Fibroblast of skin of right quadriceps (primary cell): ENCODE results near the gene RPL13A.
"Not testable (repeated sequence)": the region's sequence is repeated elsewhere in the genome, so short reads cannot be mapped to it uniquely, and the experiment has no call there.

Source experiments
- DNase-seq: peaks from one replicate; pipeline ENCODE4 v3.0.0-alpha.2; 2013

RPL13A gene

DNA sequence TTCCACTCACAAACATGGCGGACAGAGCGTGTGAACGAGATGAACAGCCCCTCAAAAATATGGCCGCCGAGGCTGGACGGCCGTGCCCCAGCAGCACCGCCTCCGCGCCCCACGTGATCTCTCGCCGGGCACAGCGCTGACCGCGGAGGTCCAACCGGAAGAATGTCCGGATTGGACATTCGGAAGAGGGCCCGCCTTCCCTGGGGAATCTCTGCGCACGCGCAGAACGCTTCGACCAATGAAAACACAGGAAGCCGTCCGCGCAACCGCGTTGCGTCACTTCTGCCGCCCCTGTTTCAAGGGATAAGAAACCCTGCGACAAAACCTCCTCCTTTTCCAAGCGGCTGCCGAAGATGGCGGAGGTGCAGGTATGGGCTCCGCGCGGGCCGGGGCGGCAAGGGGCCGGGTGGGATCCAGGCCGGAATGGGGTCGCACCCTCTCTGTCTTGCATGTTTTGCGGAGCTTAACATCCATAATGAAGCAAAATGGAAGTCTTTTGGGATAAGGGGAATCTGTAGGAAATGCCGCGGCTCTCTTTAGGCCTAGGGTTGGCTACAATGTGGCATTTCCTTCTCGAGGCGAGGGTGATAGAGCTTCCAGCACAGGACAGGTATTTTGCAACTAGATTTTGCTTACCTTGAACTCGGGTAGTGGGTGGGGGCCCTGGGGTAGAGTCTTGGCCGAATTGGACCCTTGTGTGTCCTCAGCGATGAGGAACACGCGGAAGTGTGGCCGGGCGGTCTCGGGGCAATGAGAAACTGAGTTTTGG lies at the start of gene RPL13A:
RPL13A (plus strand) TSS at position 332 of the 769 bp plus-strand sequence; CDS start at position 354, 22 bp downstream.
- peak; percentile 99 for DNase-seq

DNA sequence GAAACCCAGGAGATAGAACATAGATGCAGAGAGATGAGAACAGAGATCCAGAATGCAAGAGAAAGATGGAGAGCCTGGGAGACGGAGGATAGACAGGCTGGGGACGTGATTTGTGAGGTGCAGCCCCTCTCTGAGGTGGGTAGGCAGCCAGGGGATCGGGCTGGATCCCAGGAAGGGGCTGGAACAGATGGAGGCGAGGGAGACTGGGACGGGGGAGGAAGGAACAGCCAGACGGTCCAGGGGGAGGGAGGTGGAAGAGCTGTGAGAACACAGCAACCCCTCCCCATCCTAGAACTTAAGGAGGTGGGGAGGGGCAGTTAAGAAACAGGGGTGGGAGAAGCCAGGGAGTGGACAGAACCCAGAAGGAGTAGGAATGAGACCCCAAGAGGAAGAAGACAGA lies 49.1 kb upstream of the RPL13A start:
- DNase-seq = no peak

- no peak for DNase-seq
Observed at GRCh38 chr19:49439836-49440235, 47.6 kb upstream of the RPL13A start.

- DNase-seq = no peak
Observed at GRCh38 chr19:49440439-49441209, 46.8 kb upstream of the RPL13A start.

DNA sequence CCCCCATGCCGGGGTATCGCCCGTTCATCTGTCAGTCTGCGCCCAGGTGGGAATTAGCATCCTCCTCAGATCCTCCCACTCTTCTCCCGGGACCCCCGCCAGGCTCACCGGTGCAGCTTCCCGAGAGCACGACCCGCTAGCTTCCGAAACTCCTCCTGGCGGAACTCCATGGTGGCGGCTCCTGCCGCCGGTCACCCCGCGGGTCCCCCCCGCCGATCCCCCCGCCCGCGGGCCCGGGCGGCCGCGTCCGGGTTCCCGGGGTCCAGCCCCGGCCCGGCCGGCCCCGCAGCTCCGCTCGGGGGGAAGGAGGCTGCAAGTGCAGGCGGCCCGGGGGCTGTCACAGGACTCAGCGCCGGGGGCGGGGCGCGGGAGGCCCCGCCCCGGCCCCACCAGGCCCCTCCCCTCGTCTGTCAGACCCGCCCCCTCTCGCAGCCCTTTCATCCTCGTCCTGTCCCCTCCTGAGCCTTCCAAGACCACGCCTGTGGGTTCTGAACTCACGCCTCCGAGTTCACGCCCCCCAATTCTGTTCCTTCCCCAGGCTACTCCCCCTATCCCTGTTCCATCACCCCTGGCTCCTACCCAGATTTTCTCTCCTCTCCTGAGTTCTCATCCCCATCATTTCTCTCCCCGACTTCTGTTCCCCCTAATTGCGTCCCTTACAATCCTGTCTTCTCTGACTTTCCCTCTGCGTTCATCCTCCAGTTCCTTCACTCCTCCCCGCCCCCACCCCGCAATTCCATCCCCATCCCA lies 46.0 kb upstream of the RPL13A start, which contains the start of gene SLC17A7:
SLC17A7 (minus strand) TSS at position 318 of the 750 bp plus-strand sequence; CDS start at position 170, 148 bp downstream.
- no peak for DNase-seq

- no peak for DNase-seq
Observed at GRCh38 chr19:49441960-49442350, 45.5 kb upstream of the RPL13A start.

- no peak for DNase-seq
Observed at GRCh38 chr19:49442354-49442753, 45.1 kb upstream of the RPL13A start.

DNA sequence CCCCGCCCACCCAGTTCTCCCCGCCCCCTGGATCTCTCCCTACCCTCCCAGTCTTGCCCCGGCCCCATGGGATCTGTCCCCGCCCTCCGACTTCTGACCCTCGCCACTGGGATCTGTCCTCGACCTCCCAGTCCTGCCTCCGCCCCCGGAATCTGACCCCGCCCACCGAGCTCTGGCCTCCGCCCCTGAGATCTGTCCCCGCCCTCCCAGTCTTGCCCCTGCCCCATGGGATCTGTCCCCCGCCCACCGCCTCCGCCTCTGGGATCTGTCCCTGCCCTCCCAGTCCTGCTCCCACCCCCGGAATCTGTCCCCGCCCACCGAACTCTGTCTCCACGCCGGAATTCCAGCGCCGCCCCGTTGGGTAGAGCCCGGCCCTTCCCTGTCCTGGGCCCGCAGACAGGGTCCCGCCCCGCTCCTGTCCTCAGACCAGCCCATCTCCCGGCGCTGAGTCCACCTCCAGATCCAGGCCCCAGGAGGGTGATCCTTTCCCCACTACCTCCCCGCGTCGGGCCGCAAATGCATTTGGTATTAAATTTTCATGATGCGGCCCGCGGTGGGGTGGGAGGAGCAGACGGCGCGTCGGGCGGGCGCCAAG lies 44.5 kb upstream of the RPL13A start:
- DNase-seq = peak; percentile 87

GRCh38 chr19:49443366-49444099 lies 43.9 kb upstream of the RPL13A start:
- peak; percentile 94 for DNase-seq

DNA sequence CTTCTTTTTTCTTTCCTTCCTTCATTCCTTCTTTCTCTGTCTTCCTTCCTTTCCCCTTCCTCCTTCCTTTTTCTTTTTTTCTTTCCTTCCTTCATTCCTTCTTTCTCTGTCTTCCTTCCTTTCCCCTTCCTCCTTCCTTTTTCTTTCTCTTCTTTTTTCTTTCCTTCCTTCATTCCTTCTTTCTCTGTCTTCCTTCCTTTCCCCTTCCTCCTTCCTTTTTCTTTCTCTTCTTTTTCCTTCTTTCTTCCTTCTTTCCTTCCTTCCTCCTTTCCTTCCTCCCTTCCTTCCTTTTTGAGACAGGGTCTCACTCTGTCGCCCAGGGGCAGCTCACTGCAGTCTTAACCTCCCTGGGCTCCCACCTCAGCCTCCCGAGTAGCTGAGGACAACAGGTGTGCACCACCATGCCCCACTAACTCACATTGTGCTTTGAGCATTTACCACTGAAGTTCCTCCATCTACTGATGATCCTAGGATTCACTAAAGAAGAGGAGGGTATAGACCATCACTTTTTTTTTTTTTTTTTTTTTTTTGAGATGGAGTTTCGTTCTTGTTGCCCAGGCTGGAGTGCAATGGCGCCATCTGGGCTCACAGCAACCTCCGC lies 43.2 kb upstream of the RPL13A start:
- DNase-seq = not testable (repeated sequence)

DNA sequence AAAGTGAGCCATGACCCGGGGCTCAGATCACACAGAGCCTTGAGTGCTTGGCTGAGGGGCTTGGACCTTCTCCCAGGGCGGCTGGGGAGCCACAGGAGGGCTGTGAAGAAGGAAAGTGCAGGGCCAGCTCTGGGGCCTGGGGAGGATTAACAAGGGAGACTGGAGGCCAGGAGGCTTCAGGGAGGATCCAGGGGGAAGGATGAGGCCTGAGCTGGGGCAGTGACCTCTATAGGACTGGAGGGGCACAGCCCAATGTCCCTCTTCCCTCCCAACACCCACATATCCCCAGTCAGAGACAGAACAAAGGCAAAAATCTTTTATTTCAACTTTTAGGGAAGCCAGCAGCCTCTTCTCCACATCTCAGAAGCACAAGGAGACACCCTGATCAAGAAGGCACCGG lies 41.4 kb upstream of the RPL13A start:
- DNase-seq = no peak

GRCh38 chr19:49447485-49448431 lies 39.6 kb upstream of the RPL13A start:
- peak; percentile 47 for DNase-seq

DNA sequence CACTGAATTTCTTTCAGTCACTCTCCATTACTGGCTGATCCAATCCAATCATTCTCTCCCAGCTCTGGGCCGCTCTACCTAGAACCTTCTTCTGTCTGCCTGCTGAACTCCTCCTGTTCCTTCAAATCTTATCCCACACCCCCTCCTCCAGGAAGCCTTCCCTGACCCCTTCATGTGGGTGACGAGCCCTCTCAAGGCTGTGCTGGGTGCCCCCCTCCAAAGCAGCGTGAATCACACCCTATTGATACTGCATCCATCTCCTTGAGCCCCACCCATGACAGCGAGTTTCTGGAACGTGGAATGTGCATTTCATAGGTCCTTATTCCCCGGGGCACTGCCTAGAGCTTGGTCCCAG lies 39.0 kb upstream of the RPL13A start:
- no peak for DNase-seq

GRCh38 chr19:49450405-49450804 lies 37.0 kb upstream of the RPL13A start:
- DNase-seq = no peak

DNA sequence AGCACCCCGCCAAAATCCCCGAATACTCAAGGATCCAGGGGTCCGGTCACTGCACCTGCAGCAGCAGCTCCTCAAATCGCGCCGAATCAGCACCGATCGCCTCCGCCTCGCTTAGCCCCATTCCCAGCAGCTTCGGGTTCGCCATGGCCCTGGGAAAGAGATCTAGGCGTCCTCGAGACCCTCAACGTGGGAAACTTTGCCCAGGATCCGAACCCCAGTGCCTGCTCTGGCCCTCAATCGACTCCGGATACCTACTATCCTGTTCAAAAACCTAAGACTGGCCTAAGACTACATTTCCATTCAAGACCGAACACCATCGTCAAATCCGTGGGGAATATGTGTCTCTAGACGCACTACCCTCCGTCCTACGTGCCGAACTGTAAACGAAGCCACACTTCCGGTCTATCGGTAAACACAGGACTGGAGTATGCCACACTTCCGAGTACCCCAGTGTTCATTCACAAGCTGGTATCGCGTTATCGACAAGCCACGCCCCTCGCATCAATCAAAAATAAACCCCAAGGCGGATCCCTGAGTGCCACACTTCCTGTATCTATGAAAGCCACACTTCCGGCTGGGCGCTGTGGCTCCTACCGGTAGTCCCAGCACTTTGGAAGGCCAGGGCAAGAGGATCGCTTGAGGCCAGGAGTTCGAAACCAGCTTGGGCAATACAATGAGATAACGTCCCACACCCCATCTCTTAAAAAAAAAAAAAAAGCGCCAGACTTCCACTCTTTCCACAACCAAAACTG lies 35.8 kb upstream of the RPL13A start, which contains the start of gene PIH1D1:
PIH1D1 (minus strand) TSS at position 385 of the 752 bp plus-strand sequence; CDS start at position 145, 240 bp downstream.
- peak; percentile 100 for DNase-seq

- DNase-seq = peak; percentile 98
Observed at GRCh38 chr19:49453013-49453756, 34.2 kb upstream of the RPL13A start, which contains the start of gene ALDH16A1. Gene ALDH16A1, plus strand, starts transcription at chr19:49453225. Its CDS starts 107 bp downstream, at chr19:49453332.

DNA sequence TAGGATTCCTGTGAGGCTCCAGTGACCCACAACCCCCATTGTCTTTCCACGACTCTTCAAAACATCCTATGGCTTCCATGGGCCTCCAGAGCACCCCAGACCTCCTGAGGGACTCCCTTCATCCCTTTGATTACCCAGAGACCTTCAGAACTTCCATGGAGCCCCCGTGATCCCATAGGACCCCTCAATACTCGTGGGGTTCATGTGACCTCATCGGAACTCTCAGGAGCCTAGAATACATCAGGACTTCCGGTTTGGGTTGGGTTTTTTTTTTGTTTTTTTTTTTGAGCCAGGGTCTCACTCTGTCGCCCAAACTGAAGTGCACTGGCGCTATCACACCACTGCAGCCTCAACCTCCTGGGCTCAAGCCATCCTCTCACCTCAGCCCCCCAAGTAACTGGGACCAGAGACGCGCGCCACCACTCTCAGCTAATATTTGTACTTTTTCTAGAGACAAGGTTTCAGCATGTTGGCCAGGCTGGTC lies 33.6 kb upstream of the RPL13A start:
- no peak for DNase-seq

GRCh38 chr19:49455773-49456172 lies 31.6 kb upstream of the RPL13A start:
- no peak for DNase-seq

DNA sequence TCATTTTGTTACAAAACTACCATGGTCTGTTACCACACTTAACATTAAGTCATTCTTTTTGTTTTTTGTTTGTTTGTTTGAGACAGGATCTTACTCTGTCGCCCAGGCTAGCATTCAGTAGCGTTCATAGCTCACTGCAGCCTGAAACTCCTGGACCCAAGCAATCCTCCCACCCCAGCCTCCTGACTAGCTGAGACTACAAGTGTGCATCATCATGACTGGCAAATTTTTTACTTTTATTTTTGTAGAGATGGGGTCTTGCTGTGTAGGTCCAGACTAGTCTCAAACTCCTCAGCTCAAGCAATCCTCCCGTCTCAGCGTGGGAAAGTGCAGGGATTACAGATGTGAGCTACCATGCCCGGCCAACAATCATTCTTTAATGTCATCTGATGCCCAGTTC lies 31.1 kb upstream of the RPL13A start:
- no peak for DNase-seq
